Heart right ventricle (tissue), 16 donors: ENCODE data around the gene PAFAH1B1. TPM values are rescaled to one million over a fixed set of nuclear protein-coding genes. Genes with fewer than 3 reads are reported as not detected.

Source experiments
- ATAC-seq, 8 donors: fragments of 200-7000 bp; cut with Tn5 transposase; one replicate each; pipeline ENCODE4 v1.9.1; 2020; ENCODE audit warnings: mild to moderate bottlenecking in 8 of 8, moderate library complexity in 8 of 8, moderate number of reproducible peaks in 1 of 8
- DNase-seq, 2 donors: peaks; one replicate each; pipeline ENCODE4 v3.0.0-alpha.2; 2020
- H3K27ac ChIP-seq, 10 donors: fragments of 200-600 bp; sonication (generic) in 2 of 10; one replicate each; pipeline versions ENCODE4 v1.5.0 to v1.8.0; 2020 to 2022; ENCODE audit warnings: mild to moderate bottlenecking in 3 of 10
- H3K27me3 ChIP-seq, 7 donors: fragments of 200-600 bp; one replicate each; pipeline ENCODE4 v1.8.0; 2021 to 2022; ENCODE audit warnings: mild to moderate bottlenecking in 2 of 7
- H3K36me3 ChIP-seq, 9 donors: fragments of 200-600 bp; sonication (generic) in 1 of 9; one replicate each; pipeline versions ENCODE4 v1.5.0 to v1.8.0; 2020 to 2022; ENCODE audit warnings: mild to moderate bottlenecking in 2 of 9
- H3K4me1 ChIP-seq, 9 donors: fragments of 200-600 bp; sonication (generic) in 1 of 9; one replicate each; pipeline versions ENCODE4 v1.5.0 to v1.8.0; 2020 to 2022; ENCODE audit warnings: mild to moderate bottlenecking in 4 of 9
- H3K4me3 ChIP-seq, 10 donors: fragments of 200-600 bp; sonication (generic) in 2 of 10; one replicate each; pipeline versions ENCODE4 v1.5.0 to v1.8.0; 2020 to 2022; ENCODE audit warnings: mild to moderate bottlenecking in 7 of 10, moderate library complexity in 2 of 10
- H3K9me3 ChIP-seq, 11 donors: fragments of 200-600 bp in 10 of 11; sonication (generic) in 2 of 11; one replicate each; pipeline versions ENCODE4 v1.5.0 to v1.8.0; 2013 to 2022; ENCODE audit warnings: mild to moderate bottlenecking in 2 of 11, control low read depth in 1 of 11, moderate library complexity in 1 of 11
- CTCF ChIP-seq, 9 donors: fragments of 200-600 bp; sonication (generic) in 2 of 9; IDR thresholded peaks; one replicate each; pipeline versions ENCODE4 v1.5.0 to v1.8.0; 2021 to 2022; ENCODE audit warnings: antibody characterized with exemption in 9 of 9, mild to moderate bottlenecking in 5 of 9, moderate library complexity in 1 of 9
- WGBS, 2 donors: extraction: QIAGEN DNeasy Blood & Tissue Kit; methylation state at CpG; one replicate each; pipeline ENCODE4 v1.1.7; 2013; ENCODE audit warnings: inconsistent platforms in 1 of 2; 5-methylcytosine and 5-hydroxymethylcytosine counted together
- intact Hi-C, 10 donors: fragments of 100-400 bp; cut with DNase I; formaldehyde crosslinking; loops; one replicate each; pipeline versions ENCODE4 v1.11.1 to v1.14.2; 2022
- polyA plus RNA-seq, 2 donors: library from polyadenylated mRNA; stranded (reverse); fragments of 200-250 nt; gene quantifications; one replicate each; pipeline ENCODE4 v1.2.3, GENCODE V29; 2013
- total RNA-seq, 10 donors: library from RNA; stranded (reverse); fragmentation: NEBNext Ultra II Directional in 3 of 10; extraction: Animal tissue kit (Norgen Biotek cat#: 25700) in 3 of 10; gene quantifications; one replicate each; pipeline versions ENCODE4 v1.2.1 to v1.2.4, GENCODE V29; 2021 to 2023
- donor health status: Arrhythmogenic right ventricular cardiomyopathy.
- donor health status: ischemic (EF 13 %, LVEDD 7.1; RV severe dilation, severe dysfunction).
- donor health status: healthy with polysubstance abuse.
- donor health status: DM: no; HTN: yes; CAD: no.
- donor health status: DM: no; HTN: no; CAD: no.
- donor health status: ischemic (EF 25% LVEDD 6.9; RV normal size, moderate dysfunction).
- donor health status: ischemic (EF 25% LVEDD 5.7; RV mildly dilated, moderate dysfunction).
- donor health status: healthy.
- donor health status: DM: yes; HTN: yes; CAD: no.
- donor health status: Ischemic cardiomyopathy.
- donor health status: ischemic (EF 35%, LVEDD 5.7; RV mildly dilated, moderate dysfunction).
- donor health status: nonischemic (EF 11% LVEDD 7.7; RV severe dilation, severe dysfunction).
- donor health status: DM: yes; HTN: yes; CAD: no.
- donor health status: PGD.
- donor health status: ischemic (EF 29% LVEDD 5.4; RV normal size, mild dysfunction).
- donor health status: nonischemic (EF 23%, LVEDD 6.1; RV moderate dilation, normal function).

The PAFAH1B1 gene
- total and polyA plus RNA-seq, 12 donors = 39.3 to 155 (median 130) TPM

DNA sequence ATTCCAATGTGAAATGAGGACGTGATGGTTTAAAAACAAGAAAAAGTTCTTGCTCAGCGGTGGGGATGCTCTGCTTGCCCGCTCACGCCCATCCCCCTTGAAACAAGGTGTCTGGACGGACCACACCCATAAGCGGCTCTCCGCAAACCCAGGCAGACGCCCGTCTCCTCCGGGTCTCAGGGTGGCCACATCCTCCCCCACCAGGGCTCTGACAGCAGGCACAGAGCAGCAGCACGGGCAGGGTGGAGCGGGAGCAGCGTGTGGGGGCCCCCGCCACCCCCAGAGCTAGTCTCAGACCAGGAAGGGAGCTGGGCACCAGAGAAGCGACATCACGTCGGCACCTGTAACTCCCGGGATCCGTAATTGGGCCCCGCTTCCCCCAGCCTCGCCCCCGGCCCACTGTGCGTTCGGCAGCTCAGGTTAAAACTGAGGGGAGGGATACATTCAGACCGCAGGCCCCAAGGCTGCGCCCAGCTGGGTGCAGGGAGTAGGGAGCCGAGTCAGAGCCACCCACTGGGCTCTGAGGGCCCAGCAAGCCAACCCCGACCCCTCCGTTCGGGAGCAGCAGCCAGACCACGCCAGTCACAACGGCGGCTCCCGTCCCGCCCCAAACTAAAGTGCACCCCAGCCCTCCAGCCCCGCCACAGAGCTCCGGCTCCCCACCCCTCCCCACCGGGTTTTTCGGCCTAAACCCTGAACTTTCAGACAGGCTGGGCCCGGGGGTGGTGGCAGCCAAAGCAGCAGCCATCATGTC is 96.1 kb downstream of the PAFAH1B1 start:
- 65 to 69% methylated on average over 40 of the region's 40 CpGs for WGBS, 2 donors
- intact Hi-C loops = loop anchor here in 3 of 10 donors (10.0 kb wide), 2 partner anchors 95 to 175 kb away; partner anchors contain the start of genes METTL16 (in 2 of the 3) and PAFAH1B1 (in 1 of the 3)
- peak; percentile 5 to 14 for DNase-seq
- H3K36me3 ChIP-seq = peaks cover 2 to 61% (median 41%) of the 10 kb centered on the region in 9 donors
- no peaks in the 10 kb centered on the region for H3K27me3 ChIP-seq
- H3K4me1 ChIP-seq = peaks cover 7 to 54% (median 33%) of the 10 kb centered on the region in 9 donors
- TF ChIP-seq CTCF (IDR thresholded peaks at IDR 0.05) = no peak
- H3K4me3 ChIP-seq = peak overlapping the region in 7 of 10 donors; percentile 2 to 41 (median 17)
- H3K9me3 ChIP-seq = no peaks in the 10 kb centered on the region
- ATAC-seq = peak in 4 of 8 donors; percentile 2 to 13 (median 4)
- H3K27ac ChIP-seq = peak overlapping the region in 2 of 10 donors; percentile 4 to 31

DNA sequence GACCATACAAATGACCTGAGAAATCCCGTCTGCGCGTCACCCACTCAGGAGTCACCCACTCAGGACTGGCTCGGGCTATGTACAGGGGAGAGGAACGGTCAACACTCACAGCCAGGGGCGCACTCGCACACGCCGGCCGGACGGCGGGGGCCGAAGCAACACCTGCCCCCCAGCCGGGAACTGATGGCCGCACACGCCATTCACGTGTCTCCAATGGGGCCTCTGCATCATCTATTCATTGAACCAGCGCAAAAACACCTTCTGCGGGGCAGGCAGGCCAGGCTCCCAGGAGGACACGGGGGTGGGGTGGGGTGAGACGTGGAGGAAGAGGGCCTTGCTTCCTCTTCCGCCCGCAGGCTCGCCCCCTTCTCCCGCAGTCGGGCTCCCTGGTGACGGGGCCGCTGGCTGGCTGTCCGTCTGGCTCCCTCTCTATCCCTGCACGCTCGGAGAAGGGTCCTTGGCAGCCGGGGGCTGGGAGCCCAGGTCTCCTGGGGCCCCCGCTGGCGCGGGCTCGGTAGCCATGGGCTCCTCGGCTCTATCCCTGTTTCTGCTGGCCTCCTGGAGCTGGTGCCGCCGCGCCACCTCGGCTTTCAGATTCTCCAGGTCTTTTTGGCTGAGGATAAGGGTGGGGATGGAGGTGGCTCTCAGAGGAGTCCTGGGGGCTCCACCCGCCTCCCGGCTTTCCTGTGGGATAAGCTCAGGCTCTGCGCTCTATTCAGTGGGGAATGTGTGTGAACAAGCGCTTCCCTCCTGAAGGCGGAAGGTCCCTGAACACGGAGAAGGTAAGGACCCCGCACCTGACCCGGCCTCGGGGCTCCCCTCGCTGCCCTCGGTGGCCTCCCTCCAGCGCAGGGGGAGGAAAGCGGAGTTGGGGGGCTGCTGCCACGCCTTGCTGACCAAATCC is 97.0 kb downstream of the PAFAH1B1 start:
- 73 to 78% methylated on average over 55 of the region's 55 CpGs for WGBS, 2 donors
- peak overlapping the region in 8 of 10 donors; percentile 2 to 41 (median 22) for H3K4me3 ChIP-seq
- DNase-seq (peak; percentile 16 to 24), ATAC-seq (peak in 3 of 8 donors; percentile 2 to 14 (median 8))
- H3K27ac ChIP-seq = peak overlapping the region in 2 of 10 donors; percentile 4 to 31
- peaks cover 6 to 65% (median 49%) of the 10 kb centered on the region in 9 donors for H3K36me3 ChIP-seq
- H3K9me3 ChIP-seq = no peaks in the 10 kb centered on the region
- TF ChIP-seq CTCF (IDR thresholded peaks at IDR 0.05) = peak in 1 of 9 donors; percentile 27
- no peaks in the 10 kb centered on the region for H3K27me3 ChIP-seq
- intact Hi-C loops = no loop called here
- peaks cover 7 to 54% (median 33%) of the 10 kb centered on the region in 9 donors for H3K4me1 ChIP-seq

GRCh38 chr17:2691069-2691871 is 97.8 kb downstream of the PAFAH1B1 start:
- ATAC-seq (no peak), DNase-seq (peak in 1 of 2 donors; percentile 4)
- H3K36me3 ChIP-seq = peaks cover 6 to 73% (median 57%) of the 10 kb centered on the region in 9 donors
- H3K27ac ChIP-seq = no peak overlapping the region
- H3K4me3 ChIP-seq = no peak overlapping the region
- intact Hi-C loops = no loop called here
- TF ChIP-seq CTCF (IDR thresholded peaks at IDR 0.05) = no peak
- no peaks in the 10 kb centered on the region for H3K27me3 ChIP-seq
- 94 to 95% methylated on average over 62 of the region's 62 CpGs for WGBS, 2 donors
- H3K4me1 ChIP-seq = peaks cover 7 to 46% (median 28%) of the 10 kb centered on the region in 9 donors
- no peaks in the 10 kb centered on the region for H3K9me3 ChIP-seq
